H9 (cell line): ENCODE results near the gene CIB4. TPM values are rescaled to one million over a fixed set of nuclear protein-coding genes. Genes with fewer than 3 reads are reported as not detected.

ENCODE experiments used
- DNase-seq: peaks from one replicate; pipeline ENCODE4 v3.0.0-alpha.2; 2017
- H2AFZ ChIP-seq: one replicate; pipeline ENCODE4 v1.6.1; 2013; ENCODE audit warnings: mild to moderate bottlenecking, low read length, control low read depth, moderate library complexity
- H2AK5ac ChIP-seq: 2 replicates; pipeline ENCODE4 v1.6.1; 2013; ENCODE audit warnings: low read length, control low read depth, mixed read lengths; ENCODE audit not compliant: insufficient read length
- H2BK120ac ChIP-seq: one replicate; pipeline ENCODE4 v1.6.1; 2013; ENCODE audit warnings: low read depth, mild to moderate bottlenecking, low read length, control low read depth, inconsistent platforms; ENCODE audit not compliant: poor library complexity, severe bottlenecking
- H2BK12ac ChIP-seq: 2 replicates; pipeline ENCODE4 v1.6.1; 2013; ENCODE audit warnings: low read length, control low read depth, mixed read lengths, low read depth; ENCODE audit not compliant: insufficient read length
- H2BK15ac ChIP-seq: 2 replicates; pipeline ENCODE4 v1.6.1; 2013; ENCODE audit warnings: low read depth, low read length, control low read depth
- H2BK20ac ChIP-seq: one replicate; pipeline ENCODE4 v1.6.1; 2013; ENCODE audit warnings: low read depth, mild to moderate bottlenecking, low read length, control low read depth, inconsistent platforms; ENCODE audit not compliant: poor library complexity, severe bottlenecking
- H2BK5ac ChIP-seq: 2 replicates; pipeline ENCODE4 v1.6.1; 2013; ENCODE audit warnings: low read length, control low read depth, mixed read lengths; ENCODE audit not compliant: insufficient read length
- H3K14ac ChIP-seq: 2 replicates; pipeline ENCODE4 v1.6.1; 2013; ENCODE audit warnings: low read length, control low read depth; ENCODE audit not compliant: insufficient read depth
- H3K18ac ChIP-seq: 2 replicates; pipeline ENCODE4 v1.6.1; 2013; ENCODE audit warnings: low read depth, mild to moderate bottlenecking, mixed read lengths, low read length, control low read depth; ENCODE audit not compliant: insufficient read length
- H3K23ac ChIP-seq: 2 replicates; pipeline ENCODE4 v1.6.1; 2013; ENCODE audit warnings: low read length, control low read depth, mixed read lengths, low read depth; ENCODE audit not compliant: insufficient read length
- H3K23me2 ChIP-seq: 2 replicates; pipeline ENCODE4 v1.6.1; 2013; ENCODE audit warnings: low read depth, mild to moderate bottlenecking, mixed read lengths, low read length, control low read depth; ENCODE audit not compliant: insufficient read length, poor library complexity, severe bottlenecking
- H3K27ac ChIP-seq: 2 replicates; pipeline ENCODE4 v1.5.1; 2013; ENCODE audit warnings: low read length, control low read depth, mixed read lengths, low read depth; ENCODE audit not compliant: insufficient read length
- H3K27me3 ChIP-seq: 2 replicates; pipeline ENCODE4 v1.6.1; 2013; ENCODE audit warnings: low read length, control low read depth, inconsistent platforms; ENCODE audit not compliant: insufficient read depth
- H3K4ac ChIP-seq: 2 replicates; pipeline ENCODE4 v1.6.1; 2013; ENCODE audit warnings: low read depth, mild to moderate bottlenecking, control low read depth, inconsistent platforms, low read length, moderate library complexity
- H3K4me1 ChIP-seq: 2 replicates; pipeline ENCODE4 v1.6.1; 2013; ENCODE audit warnings: low read length, control low read depth, inconsistent platforms; ENCODE audit not compliant: insufficient read depth
- H3K4me2 ChIP-seq: 2 replicates; pipeline ENCODE4 v1.6.1; 2013; ENCODE audit warnings: low read length, control low read depth, mixed read lengths; ENCODE audit not compliant: insufficient read length, insufficient read depth
- H3K56ac ChIP-seq: 2 replicates; pipeline ENCODE4 v1.6.1; 2013; ENCODE audit warnings: low read depth, mild to moderate bottlenecking, mixed read lengths, low read length, control low read depth; ENCODE audit not compliant: insufficient read length
- H3K79me1 ChIP-seq: 2 replicates; pipeline ENCODE4 v1.6.1; 2013; ENCODE audit warnings: low read depth, mild to moderate bottlenecking, moderate library complexity, low read length, control low read depth, inconsistent platforms; ENCODE audit not compliant: insufficient read depth, poor library complexity, severe bottlenecking
- H3K79me2 ChIP-seq: 2 replicates; pipeline ENCODE4 v1.6.1; 2013; ENCODE audit warnings: low read length, control low read depth, inconsistent platforms; ENCODE audit not compliant: insufficient read depth
- H3K9ac ChIP-seq: 2 replicates; pipeline ENCODE4 v1.6.1; 2013; ENCODE audit warnings: low read length, control low read depth, mixed read lengths; ENCODE audit not compliant: insufficient read length; ENCODE audit errors: extremely low read depth
- H3K9me3 ChIP-seq: one replicate; pipeline ENCODE4 v1.6.1; 2013; ENCODE audit warnings: low read depth, low read length, inconsistent platforms; ENCODE audit not compliant: control insufficient read depth
- H3T11ph ChIP-seq: one replicate; pipeline ENCODE4 v1.6.1; 2013; ENCODE audit warnings: mild to moderate bottlenecking, low read length, control low read depth, inconsistent platforms
- H4K20me1 ChIP-seq: one replicate; pipeline ENCODE4 v1.6.1; 2013; ENCODE audit not compliant: control insufficient read depth, insufficient read length, insufficient read depth
- H4K5ac ChIP-seq: 2 replicates; pipeline ENCODE4 v1.6.1; 2013; ENCODE audit warnings: low read depth, mild to moderate bottlenecking, mixed read lengths, low read length, control low read depth; ENCODE audit not compliant: insufficient read length
- H4K8ac ChIP-seq: replicated peaks from 2 replicates; pipeline ENCODE4 v1.6.1; 2013; ENCODE audit warnings: low read length, control low read depth, mixed read lengths, low read depth; ENCODE audit not compliant: insufficient read length
- H4K91ac ChIP-seq: 2 replicates; pipeline ENCODE4 v1.6.1; 2013; ENCODE audit warnings: low read depth, mild to moderate bottlenecking, moderate library complexity, mixed read lengths, low read length, control low read depth; ENCODE audit not compliant: insufficient read length
- H3K27ac Mint-ChIP-seq, 3 experiments: 2 replicates in 2 of 3; 3 replicates in 1 of 3; pipeline ENCODE4 v1.8.0; 2020 to 2021; ENCODE audit warnings: mixed read lengths in 3 of 3, mild to moderate bottlenecking in 1 of 3, moderate library complexity in 1 of 3
- H3K27me3 Mint-ChIP-seq: 2 replicates; pipeline ENCODE4 v1.8.0; 2021; ENCODE audit warnings: low read depth, mild to moderate bottlenecking, moderate library complexity, mixed read lengths
- H3K36me3 Mint-ChIP-seq, 3 experiments: 2 replicates in 2 of 3; 3 replicates in 1 of 3; pipeline ENCODE4 v1.8.0; 2020 to 2021; ENCODE audit warnings: low read depth in 3 of 3, mixed read lengths in 3 of 3; ENCODE audit not compliant: insufficient read depth in 1 of 3
- H3K4me1 Mint-ChIP-seq, 2 experiments: 2 replicates each; pipeline ENCODE4 v1.8.0; 2020; ENCODE audit warnings: mixed read lengths in 2 of 2
- H3K4me3 Mint-ChIP-seq, 2 experiments: 2 replicates in 1 of 2; 3 replicates in 1 of 2; pipeline ENCODE4 v1.8.0; 2020 to 2021; ENCODE audit warnings: mild to moderate bottlenecking in 2 of 2, mixed read lengths in 2 of 2, moderate library complexity in 1 of 2
- H3K9me3 Mint-ChIP-seq, 2 experiments: 2 replicates in 1 of 2; 3 replicates in 1 of 2; pipeline ENCODE4 v1.8.0; 2020; ENCODE audit warnings: mild to moderate bottlenecking in 2 of 2, mixed read lengths in 2 of 2, moderate library complexity in 1 of 2
- CTCF ChIP-seq: fragments of 200-600 bp; sonication (generic); conservative IDR thresholded peaks from 3 replicates; pipeline ENCODE4 v1.8.0; 2021; ENCODE audit warnings: antibody characterized with exemption, mild to moderate bottlenecking
- WGBS: extraction: QIAGEN DNeasy Blood & Tissue Kit; methylation state at CpG from one replicate; pipeline ENCODE4 v1.1.7; 2013; ENCODE audit warnings: missing lambda C conversion rate, low lambda C conversion rate, mixed read lengths; ENCODE audit not compliant: insufficient read length; ENCODE audit errors: extremely low coverage; 5-methylcytosine and 5-hydroxymethylcytosine counted together
- total RNA-seq: library from RNA; stranded (reverse); gene quantifications from 2 replicates; pipeline ENCODE4 v1.2.1, GENCODE V29; 2021

CIB4 gene
- total RNA-seq, 1 experiment from 2014 or later: not detected

GRCh38 chr2:26559044-26559405 lies 82.1 kb downstream of the CIB4 start:
- no peaks in the 10 kb centered on the region for H3K23me2 ChIP-seq
- no peak overlapping the region for H2BK12ac ChIP-seq
- H3K79me2 ChIP-seq: no peaks in the 10 kb centered on the region
- H2AFZ ChIP-seq: no peak overlapping the region
- no peak for DNase-seq
- H3K4me1 Mint-ChIP-seq: peaks cover 13 to 37% of the 10 kb centered on the region in 2 experiments
- no peak overlapping the region for H4K8ac ChIP-seq
- H3K4ac ChIP-seq: no peak overlapping the region
- no peak overlapping the region for H2BK5ac ChIP-seq
- no peaks in the 10 kb centered on the region; a peak in 1 of 5 replicates for H3K9me3 Mint-ChIP-seq
- H3K79me1 ChIP-seq: no peaks in the 10 kb centered on the region
- H2BK20ac ChIP-seq: no peak overlapping the region
- no peaks in the 10 kb centered on the region for H3K9me3 ChIP-seq
- H3K36me3 Mint-ChIP-seq: no peaks in the 10 kb centered on the region
- H3K27me3 ChIP-seq: no peaks in the 10 kb centered on the region
- no peak overlapping the region for H4K5ac ChIP-seq
- H3K4me2 ChIP-seq: no peak overlapping the region
- H3K4me1 ChIP-seq: no peaks in the 10 kb centered on the region
- H3K14ac ChIP-seq: no peak overlapping the region
- no CpG with 5 or more reads among the region's 3 CpGs for WGBS
- H2AK5ac ChIP-seq: no peak overlapping the region
- no peak overlapping the region for H2BK120ac ChIP-seq
- TF ChIP-seq CTCF: no peak
- H3K27ac ChIP-seq: no peak overlapping the region
- H3K23ac ChIP-seq: no peak overlapping the region
- no peak overlapping the region for H2BK15ac ChIP-seq
- no peak overlapping the region for H3K27ac Mint-ChIP-seq
- no peak overlapping the region for H3K9ac ChIP-seq
- no peak overlapping the region for H3K18ac ChIP-seq
- H4K91ac ChIP-seq: no peak overlapping the region
- no peaks in the 10 kb centered on the region for H4K20me1 ChIP-seq
- H3K4me3 Mint-ChIP-seq: no peak overlapping the region
- H3K56ac ChIP-seq: no peak overlapping the region
- peaks cover 38% of the 10 kb centered on the region for H3K27me3 Mint-ChIP-seq
- H3T11ph ChIP-seq: no peak overlapping the region
